Esophagus (tissue), 2 donors: Measurements from ENCODE around the gene NOL11. TPM values are rescaled to one million over a fixed set of nuclear protein-coding genes. Genes with fewer than 3 reads are reported as not detected.

Experiments used
- H3K27ac ChIP-seq, 2 donors: one replicate each; pipeline ENCODE4 v1.5.1; 2013; ENCODE audit warnings: low read depth in 2 of 2, mild to moderate bottlenecking in 2 of 2, inconsistent platforms in 1 of 2, low read length in 1 of 2, moderate library complexity in 1 of 2
- H3K27me3 ChIP-seq, 2 donors: one replicate each; pipeline ENCODE4 v1.6.1; 2013; ENCODE audit warnings: low read length in 2 of 2, control low read depth in 1 of 2, mild to moderate bottlenecking in 1 of 2; ENCODE audit not compliant: insufficient read depth in 2 of 2, control insufficient read depth in 1 of 2
- H3K36me3 ChIP-seq, 2 donors: one replicate each; pipeline ENCODE4 v1.6.1; 2013; ENCODE audit warnings: low read length in 1 of 2; ENCODE audit not compliant: control insufficient read depth in 2 of 2, insufficient read depth in 2 of 2
- H3K4me1 ChIP-seq, 2 donors: one replicate each; pipeline ENCODE4 v1.6.1; 2013; ENCODE audit warnings: low read length in 1 of 2; ENCODE audit not compliant: control insufficient read depth in 2 of 2, insufficient read depth in 2 of 2
- H3K4me3 ChIP-seq, 2 donors: one replicate each; pipeline ENCODE4 v1.5.1; 2013; ENCODE audit warnings: low read length in 2 of 2, mild to moderate bottlenecking in 2 of 2, low read depth in 1 of 2, moderate library complexity in 1 of 2
- H3K9me3 ChIP-seq, 2 donors: one replicate each; pipeline ENCODE4 v1.6.1; 2013; ENCODE audit warnings: mild to moderate bottlenecking in 2 of 2, low read depth in 1 of 2, low read length in 1 of 2, moderate library complexity in 1 of 2; ENCODE audit not compliant: control insufficient read depth in 2 of 2, insufficient read depth in 1 of 2
- WGBS, 2 donors: extraction: QIAGEN DNeasy Blood & Tissue Kit; methylation state at CpG; one replicate each; pipeline ENCODE4 v1.1.7; 2013; 5-methylcytosine and 5-hydroxymethylcytosine counted together
- polyA plus RNA-seq, 2 donors: library from polyadenylated mRNA; stranded (reverse); fragments of 200-250 nt; gene quantifications; one replicate each; pipeline ENCODE4 v1.2.3, GENCODE V29; 2013
- donor health status: healthy with polysubstance abuse.
- donor health status: Bipolar disorder and iron deficiency.

NOL11 gene
- polyA plus RNA-seq, 2 donors = 23.0 to 25.4 TPM

DNA sequence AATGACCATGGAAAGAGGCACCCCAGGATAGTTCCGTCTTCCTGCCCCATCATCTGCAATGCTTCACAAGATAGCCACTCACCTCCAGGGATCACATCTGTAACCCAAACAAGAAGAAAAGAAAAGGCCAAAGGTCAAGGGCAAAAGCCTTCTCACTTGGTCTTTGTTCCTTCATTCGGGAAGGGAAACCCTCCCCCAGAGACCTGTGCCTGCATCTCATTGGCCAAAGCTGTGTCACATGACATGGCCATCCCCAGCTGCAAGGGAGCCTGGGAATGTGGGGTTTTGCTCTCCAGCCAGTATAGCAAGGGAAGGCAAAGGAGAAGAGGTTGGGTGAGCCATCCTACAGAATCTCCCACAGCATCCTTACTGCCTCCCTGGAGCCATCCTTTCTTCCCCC, 47.9 kb downstream of the NOL11 start:
- H3K4me1 ChIP-seq = no peaks in the 10 kb centered on the region
- H3K36me3 ChIP-seq = no peaks in the 10 kb centered on the region
- no peaks in the 10 kb centered on the region for H3K27me3 ChIP-seq
- WGBS, 2 donors = 88 to 95% methylated on average over 2 of the region's 2 CpGs
- no peaks in the 10 kb centered on the region for H3K9me3 ChIP-seq
- no peak overlapping the region for H3K27ac ChIP-seq
- no peak overlapping the region for H3K4me3 ChIP-seq

DNA sequence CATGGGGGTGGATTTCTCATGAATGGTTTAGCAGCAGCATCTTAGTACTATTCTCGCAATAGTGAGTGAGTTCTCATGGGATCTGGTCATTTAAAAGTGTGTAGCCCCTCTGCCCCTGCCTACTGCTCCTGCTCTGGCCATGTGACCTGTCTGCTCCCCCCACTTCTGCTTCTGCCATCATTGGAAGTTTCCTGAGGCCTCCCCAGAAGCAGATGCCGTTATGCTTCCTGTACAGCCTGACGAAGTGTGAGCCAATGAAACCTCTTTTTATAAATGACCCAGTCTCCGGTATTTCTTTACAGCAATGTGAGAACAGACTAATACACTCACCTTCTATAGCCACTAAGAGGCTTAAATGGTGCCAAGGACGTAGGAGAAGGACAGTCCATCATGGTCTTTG, 51.5 kb downstream of the NOL11 start:
- H3K4me1 ChIP-seq = no peaks in the 10 kb centered on the region
- 77 to 78% methylated on average over 5 of the region's 5 CpGs for WGBS, 2 donors

DNA sequence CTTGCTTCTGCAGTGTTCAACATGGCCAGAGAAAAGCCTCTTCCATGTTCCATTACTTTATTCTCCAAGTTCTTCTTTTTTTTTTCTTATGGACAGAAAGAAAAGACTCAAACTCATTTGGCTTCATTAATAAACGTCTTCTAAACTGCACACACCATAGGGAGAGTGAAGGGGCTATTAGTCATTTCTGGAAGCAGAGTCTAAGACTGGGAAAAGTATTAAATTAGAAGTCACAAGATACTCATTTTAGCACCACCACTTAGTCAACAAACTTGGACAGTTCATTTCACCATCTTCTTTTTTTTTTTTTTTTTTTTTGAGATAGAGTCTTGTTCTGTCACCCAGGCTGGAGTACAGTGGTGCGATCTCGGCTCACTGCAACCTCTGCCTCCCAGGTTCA, 52.8 kb downstream of the NOL11 start:
- no peak overlapping the region for H3K27ac ChIP-seq
- no peaks in the 10 kb centered on the region for H3K27me3 ChIP-seq
- no peaks in the 10 kb centered on the region for H3K36me3 ChIP-seq
- WGBS, 2 donors = 82% methylated on average over 3 of the region's 3 CpGs
- H3K4me3 ChIP-seq = no peak overlapping the region
- H3K4me1 ChIP-seq = no peaks in the 10 kb centered on the region
- H3K9me3 ChIP-seq = no peaks in the 10 kb centered on the region

More for the DNA sequence above, 51.5 kb downstream of the NOL11 start:
- H3K9me3 ChIP-seq = no peaks in the 10 kb centered on the region
- no peak overlapping the region for H3K4me3 ChIP-seq
- H3K36me3 ChIP-seq = no peaks in the 10 kb centered on the region
- H3K27ac ChIP-seq = no peak overlapping the region
- no peaks in the 10 kb centered on the region for H3K27me3 ChIP-seq

DNA sequence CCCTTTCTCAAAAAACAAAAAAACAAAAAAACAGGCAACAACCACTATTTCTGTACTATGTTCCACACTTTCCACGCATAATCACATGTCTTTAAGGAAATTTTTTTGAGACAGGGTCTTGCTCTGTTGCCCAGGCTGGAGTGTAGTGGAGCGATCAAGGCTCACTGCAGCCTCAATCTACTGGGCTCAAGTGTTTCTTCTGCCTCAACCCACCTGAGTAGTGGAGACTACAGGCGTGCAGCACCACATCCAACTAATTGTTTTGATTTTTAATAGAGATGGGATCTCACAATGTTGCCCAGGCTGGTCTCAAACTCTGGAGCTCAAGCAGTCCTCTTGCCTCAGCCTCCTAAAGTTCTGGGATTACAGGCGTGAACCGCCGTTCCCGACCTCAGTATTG, 54.9 kb downstream of the NOL11 start:
- Histone ChIP-seq H3K4me1 (no peaks in the 10 kb centered on the region), H3K36me3 (no peaks in the 10 kb centered on the region), H3K27ac (no peak overlapping the region), H3K27me3 (no peaks in the 10 kb centered on the region), H3K9me3 (no peaks in the 10 kb centered on the region), H3K4me3 (no peak overlapping the region)
- WGBS, 2 donors = 94 to 96% methylated on average over 7 of the region's 7 CpGs

DNA sequence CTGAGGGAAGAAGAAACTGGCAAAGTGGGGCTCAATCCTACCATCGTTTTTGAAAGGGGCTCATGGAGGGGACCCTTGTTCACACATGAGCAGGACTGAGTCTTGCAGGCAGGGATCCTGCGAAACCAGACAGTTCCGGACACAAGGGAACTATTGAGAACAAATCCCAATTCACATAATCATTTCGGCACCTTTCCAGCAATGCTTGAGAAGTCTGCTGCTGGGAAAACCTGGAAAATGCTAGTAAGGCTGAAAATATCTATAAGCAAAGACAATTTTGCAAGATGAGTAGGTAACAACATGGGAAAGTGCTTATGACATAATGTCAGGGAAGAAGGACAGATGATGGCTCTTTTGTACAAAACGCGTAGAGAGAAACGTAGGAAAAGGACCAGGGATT, 55.5 kb downstream of the NOL11 start:
- Histone ChIP-seq H3K27ac (no peak overlapping the region), H3K4me3 (no peak overlapping the region), H3K27me3 (no peaks in the 10 kb centered on the region), H3K4me1 (no peaks in the 10 kb centered on the region), H3K36me3 (no peaks in the 10 kb centered on the region), H3K9me3 (no peaks in the 10 kb centered on the region)
- 72 to 74% methylated on average over 7 of the region's 7 CpGs for WGBS, 2 donors

DNA sequence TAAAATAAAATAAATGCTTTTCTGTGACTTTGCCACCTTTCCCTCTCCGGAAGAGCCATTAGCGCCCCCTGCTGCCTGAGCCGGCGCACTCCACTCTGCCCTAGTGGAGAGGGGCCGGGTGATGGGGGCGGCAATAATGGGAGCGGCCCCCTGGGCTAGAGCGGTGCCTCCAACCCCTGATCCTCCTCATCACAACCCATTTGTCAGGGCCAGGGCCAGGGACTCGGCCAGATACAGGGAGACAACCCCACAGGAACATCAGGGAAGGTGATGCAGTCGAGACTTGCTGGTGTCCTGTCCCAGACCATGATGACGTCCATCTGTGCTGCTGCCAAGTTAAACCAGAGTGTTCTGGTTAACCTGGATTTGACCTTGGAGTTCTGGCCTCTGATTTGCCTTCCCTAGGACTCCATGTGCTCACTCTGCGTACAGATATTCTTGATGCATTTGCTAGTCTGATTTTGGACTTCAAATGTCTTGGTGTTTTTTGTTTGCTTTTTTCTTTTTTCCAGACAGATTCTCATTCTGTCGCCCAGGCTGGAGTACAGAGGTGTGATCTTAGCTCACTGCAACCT, 61.4 kb downstream of the NOL11 start:
- Histone ChIP-seq H3K4me3 (no peak overlapping the region), H3K36me3 (no peaks in the 10 kb centered on the region), H3K4me1 (peaks cover 0 to 2% of the 10 kb centered on the region in 2 donors), H3K27ac (no peak overlapping the region), H3K27me3 (no peaks in the 10 kb centered on the region), H3K9me3 (no peaks in the 10 kb centered on the region)
- WGBS, 2 donors = 28 to 32% methylated on average over 13 of the region's 13 CpGs

DNA sequence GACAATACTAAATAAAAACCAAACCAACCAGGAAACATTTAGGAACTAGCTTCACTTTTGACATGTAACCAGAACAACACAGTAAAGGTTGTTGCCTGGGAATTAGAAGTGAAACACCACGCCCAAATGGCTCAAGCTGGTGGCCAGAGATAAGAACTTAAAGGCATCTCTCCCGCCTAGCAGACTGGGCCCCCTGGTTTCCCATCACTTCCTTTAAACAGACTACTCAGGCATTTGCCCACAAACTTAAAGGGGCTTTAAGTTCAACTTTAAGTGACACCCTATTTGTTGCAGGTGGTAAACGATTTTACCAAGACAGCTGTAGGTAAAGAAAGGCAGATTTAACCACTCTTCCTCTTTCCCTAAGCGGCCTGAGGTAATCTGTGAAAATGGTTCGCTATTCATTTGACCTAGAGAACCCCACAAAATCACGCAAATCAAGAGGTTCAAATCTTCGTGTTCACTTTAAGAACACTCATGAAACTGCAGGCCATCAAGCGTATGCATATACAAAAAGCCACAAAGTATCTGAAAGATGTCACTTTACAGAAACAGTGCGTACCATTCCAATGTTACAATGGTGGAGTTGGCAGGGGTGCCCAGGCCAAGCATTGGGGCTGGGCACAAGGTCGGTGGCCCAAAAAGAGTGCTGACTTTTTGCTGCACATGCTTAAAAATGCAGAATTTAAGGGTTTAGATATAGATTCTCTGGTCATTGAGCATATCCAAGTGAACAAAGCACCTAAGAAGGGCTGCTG, 66.8 kb downstream of the NOL11 start:
- Histone ChIP-seq H3K27me3 (no peaks in the 10 kb centered on the region), H3K27ac (no peak overlapping the region), H3K4me3 (no peak overlapping the region), H3K9me3 (no peaks in the 10 kb centered on the region), H3K36me3 (no peaks in the 10 kb centered on the region), H3K4me1 (no peaks in the 10 kb centered on the region)
- 69 to 78% methylated on average over 10 of the region's 10 CpGs for WGBS, 2 donors

DNA sequence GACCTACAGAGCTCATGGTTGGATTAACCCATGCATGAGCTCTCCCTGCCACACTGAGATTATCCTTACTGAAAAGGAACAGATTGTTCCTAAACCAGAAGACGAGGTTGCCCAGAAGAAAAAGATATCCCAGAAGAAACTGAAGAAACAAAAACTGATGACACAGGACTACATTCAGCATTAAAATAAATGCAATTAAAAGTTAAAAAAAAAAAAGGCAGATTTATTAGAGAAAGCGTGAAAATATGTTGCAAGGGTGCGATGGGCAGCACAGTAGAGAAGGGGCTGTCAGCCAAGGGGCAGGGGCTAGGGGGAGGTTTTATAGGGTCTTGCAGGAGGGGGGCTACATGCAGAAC, 67.4 kb downstream of the NOL11 start:
- Histone ChIP-seq H3K27me3 (no peaks in the 10 kb centered on the region), H3K9me3 (no peaks in the 10 kb centered on the region)
- 91 to 99% methylated on average over 3 of the region's 3 CpGs for WGBS, 2 donors

DNA sequence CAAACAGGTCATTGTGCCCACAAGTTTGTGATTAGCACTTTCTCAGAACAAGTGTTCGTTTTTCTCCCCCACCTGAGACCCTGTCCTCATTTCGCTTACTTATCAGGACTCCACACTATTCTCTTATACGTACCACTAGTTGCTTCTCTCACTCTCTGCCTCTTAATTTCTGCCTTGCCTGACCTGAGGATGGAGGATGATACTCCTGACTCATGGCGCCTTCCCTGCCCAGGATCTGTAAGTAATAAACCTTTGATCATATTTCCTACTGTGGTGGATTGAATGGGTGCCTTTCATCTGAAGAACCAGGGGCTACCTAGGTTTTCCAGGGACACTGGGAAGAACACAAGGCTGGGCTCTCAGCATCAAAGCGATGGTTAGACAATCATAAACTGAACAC, 67.8 kb downstream of the NOL11 start:
- H3K27me3 ChIP-seq = no peaks in the 10 kb centered on the region
- WGBS, 2 donors = 92 to 94% methylated on average over 5 of the region's 5 CpGs
- no peaks in the 10 kb centered on the region for H3K4me1 ChIP-seq
- H3K36me3 ChIP-seq = no peaks in the 10 kb centered on the region
- no peaks in the 10 kb centered on the region for H3K9me3 ChIP-seq
- H3K27ac ChIP-seq = no peak overlapping the region
- no peak overlapping the region for H3K4me3 ChIP-seq

More for the DNA sequence above, 67.4 kb downstream of the NOL11 start:
- no peak overlapping the region for H3K27ac ChIP-seq
- no peak overlapping the region for H3K4me3 ChIP-seq
- H3K4me1 ChIP-seq = no peaks in the 10 kb centered on the region
- no peaks in the 10 kb centered on the region for H3K36me3 ChIP-seq
